Stimulated activated naive CD8-positive, alpha-beta T cell treated with anti-CD3 and anti-CD28 coated beads, Interleukin-15, Interleukin-2, amounts not matched to agents 100 ng/mL and 50 ng/mL, for 24 hours (primary cell): ENCODE results near the gene CKB.

ENCODE experiments used
- H3K27ac Mint-ChIP-seq: one replicate; pipeline ENCODE4 v1.8.0; 2021; ENCODE audit warnings: mild to moderate bottlenecking, mixed read lengths
- H3K27me3 Mint-ChIP-seq: one replicate; pipeline ENCODE4 v1.8.0; 2021; ENCODE audit warnings: mixed read lengths
- H3K36me3 Mint-ChIP-seq: one replicate; pipeline ENCODE4 v1.8.0; 2021; ENCODE audit warnings: low read depth, mixed read lengths
- H3K4me1 Mint-ChIP-seq: one replicate; pipeline ENCODE4 v1.8.0; 2021; ENCODE audit warnings: low read depth, mixed read lengths
- H3K4me3 Mint-ChIP-seq: one replicate; pipeline ENCODE4 v1.8.0; 2021; ENCODE audit warnings: mild to moderate bottlenecking, mixed read lengths
- H3K9me3 Mint-ChIP-seq: one replicate; pipeline ENCODE4 v1.8.0; 2021; ENCODE audit warnings: mixed read lengths

Gene CKB

DNA sequence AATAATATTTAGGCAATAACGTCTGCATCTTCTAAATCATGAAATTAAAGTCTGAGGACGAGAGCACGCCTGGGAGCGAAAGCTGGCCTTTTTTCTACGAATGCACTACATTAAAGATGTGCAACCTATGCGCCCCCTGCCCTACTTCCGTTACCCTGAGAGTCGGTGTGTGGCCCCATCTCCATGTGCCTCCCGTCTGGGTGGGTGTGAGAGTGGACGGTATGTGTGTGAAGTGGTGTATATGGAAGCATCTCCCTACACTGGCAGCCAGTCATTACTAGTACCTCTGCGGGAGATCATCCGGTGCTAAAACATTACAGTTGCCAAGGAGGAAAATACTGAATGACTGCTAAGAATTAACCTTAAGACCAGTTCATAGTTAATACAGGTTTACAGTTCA, 19.3 kb downstream of the CKB start:
- peaks cover 8% of the 10 kb centered on the region for H3K4me1 Mint-ChIP-seq
- no peaks in the 10 kb centered on the region for H3K27me3 Mint-ChIP-seq
- H3K27ac Mint-ChIP-seq = no peak overlapping the region
- H3K9me3 Mint-ChIP-seq = no peaks in the 10 kb centered on the region
- H3K4me3 Mint-ChIP-seq = no peak overlapping the region
- peaks cover 63% of the 10 kb centered on the region for H3K36me3 Mint-ChIP-seq

- peaks cover 8% of the 10 kb centered on the region for H3K4me1 Mint-ChIP-seq
- no peaks in the 10 kb centered on the region for H3K27me3 Mint-ChIP-seq
- no peak overlapping the region for H3K4me3 Mint-ChIP-seq
- H3K27ac Mint-ChIP-seq = no peak overlapping the region
- H3K9me3 Mint-ChIP-seq = no peaks in the 10 kb centered on the region
- peaks cover 62% of the 10 kb centered on the region for H3K36me3 Mint-ChIP-seq
These were observed 19.8 kb downstream of the CKB start for GRCh38 chr14:103502877-103503276.

DNA sequence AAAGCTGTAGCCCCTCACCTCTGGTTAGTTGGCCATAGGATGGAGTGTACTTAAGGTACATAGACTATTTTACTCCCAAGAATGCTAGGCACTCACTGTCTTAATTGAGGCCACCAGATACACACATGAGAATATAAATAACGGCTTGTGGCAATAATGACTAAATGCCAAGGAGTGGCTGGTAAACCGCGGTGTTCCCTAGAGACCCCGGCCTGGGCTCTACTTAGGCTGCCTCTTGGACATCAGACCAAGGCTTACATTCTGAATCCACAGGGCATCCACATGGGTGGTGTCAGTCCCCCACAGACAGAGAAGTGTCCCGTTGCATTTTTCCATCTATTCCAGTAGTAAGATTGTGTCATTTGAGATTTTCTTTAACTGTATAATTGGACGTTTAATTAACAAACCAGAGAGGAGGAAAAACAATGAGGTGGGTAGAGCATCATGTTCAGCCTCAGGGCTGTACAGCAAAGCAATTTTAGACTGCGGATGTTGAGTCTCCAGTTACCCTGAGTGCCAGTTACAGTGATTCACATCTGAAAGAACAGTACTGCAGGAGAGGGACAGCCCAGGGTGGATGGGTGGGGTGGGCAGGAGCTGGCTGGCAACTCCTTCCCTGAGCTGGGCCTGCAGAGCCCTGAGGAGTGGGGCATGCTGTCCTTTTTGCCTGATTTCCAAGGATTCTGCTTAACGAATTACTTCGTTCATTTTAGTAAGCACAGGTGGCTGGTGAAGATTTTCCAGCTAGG, 20.5 kb downstream of the CKB start:
- Mint-ChIP-seq H3K27me3 (no peaks in the 10 kb centered on the region), H3K4me3 (no peak overlapping the region), H3K9me3 (no peaks in the 10 kb centered on the region), H3K4me1 (peaks cover 8% of the 10 kb centered on the region), H3K36me3 (peaks cover 58% of the 10 kb centered on the region), H3K27ac (no peak overlapping the region)

DNA sequence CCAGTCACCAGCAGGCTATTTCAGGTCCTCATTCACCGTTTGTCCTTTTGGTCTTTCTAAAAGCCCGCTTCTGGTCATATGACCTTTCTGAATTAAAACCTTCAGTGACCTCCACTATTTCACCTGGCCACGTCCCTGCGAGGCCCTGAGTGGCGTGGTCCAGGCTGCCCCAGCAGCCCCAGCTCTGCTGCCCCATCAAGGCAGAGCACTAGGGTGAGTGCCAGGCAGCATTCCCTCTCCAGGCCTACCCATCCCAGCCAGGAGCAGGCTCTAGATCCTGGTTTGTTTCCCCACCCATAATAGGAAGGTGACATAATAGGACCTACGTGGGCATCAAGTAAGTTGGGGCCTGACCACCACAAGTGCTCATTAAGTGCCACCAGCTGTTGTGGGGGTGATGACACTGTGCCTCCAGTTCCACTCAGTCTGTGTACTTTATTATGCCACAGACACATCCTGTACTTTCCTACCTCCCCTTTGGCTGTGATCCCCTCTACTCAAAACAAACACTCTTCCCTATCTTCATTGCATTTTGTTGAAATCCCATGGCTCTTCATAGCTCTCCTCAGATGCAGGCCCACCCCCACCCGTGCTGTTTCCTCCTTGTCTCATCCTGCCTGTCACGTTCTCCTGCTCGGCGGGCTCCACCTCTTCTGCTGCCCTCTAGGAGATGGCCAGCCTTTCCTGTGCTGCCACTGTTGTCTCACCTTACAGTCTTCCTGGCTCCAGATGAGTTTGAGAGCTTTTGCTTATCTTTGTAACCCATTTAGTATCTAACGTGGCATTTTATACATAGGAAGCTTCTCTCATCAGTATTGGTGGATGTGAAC, 21.4 kb downstream of the CKB start:
- H3K4me1 Mint-ChIP-seq = peaks cover 8% of the 10 kb centered on the region
- H3K27ac Mint-ChIP-seq = peak overlapping the region; percentile 12
- peaks cover 59% of the 10 kb centered on the region for H3K36me3 Mint-ChIP-seq
- H3K9me3 Mint-ChIP-seq = no peaks in the 10 kb centered on the region
- no peaks in the 10 kb centered on the region for H3K27me3 Mint-ChIP-seq
- H3K4me3 Mint-ChIP-seq = no peak overlapping the region

DNA sequence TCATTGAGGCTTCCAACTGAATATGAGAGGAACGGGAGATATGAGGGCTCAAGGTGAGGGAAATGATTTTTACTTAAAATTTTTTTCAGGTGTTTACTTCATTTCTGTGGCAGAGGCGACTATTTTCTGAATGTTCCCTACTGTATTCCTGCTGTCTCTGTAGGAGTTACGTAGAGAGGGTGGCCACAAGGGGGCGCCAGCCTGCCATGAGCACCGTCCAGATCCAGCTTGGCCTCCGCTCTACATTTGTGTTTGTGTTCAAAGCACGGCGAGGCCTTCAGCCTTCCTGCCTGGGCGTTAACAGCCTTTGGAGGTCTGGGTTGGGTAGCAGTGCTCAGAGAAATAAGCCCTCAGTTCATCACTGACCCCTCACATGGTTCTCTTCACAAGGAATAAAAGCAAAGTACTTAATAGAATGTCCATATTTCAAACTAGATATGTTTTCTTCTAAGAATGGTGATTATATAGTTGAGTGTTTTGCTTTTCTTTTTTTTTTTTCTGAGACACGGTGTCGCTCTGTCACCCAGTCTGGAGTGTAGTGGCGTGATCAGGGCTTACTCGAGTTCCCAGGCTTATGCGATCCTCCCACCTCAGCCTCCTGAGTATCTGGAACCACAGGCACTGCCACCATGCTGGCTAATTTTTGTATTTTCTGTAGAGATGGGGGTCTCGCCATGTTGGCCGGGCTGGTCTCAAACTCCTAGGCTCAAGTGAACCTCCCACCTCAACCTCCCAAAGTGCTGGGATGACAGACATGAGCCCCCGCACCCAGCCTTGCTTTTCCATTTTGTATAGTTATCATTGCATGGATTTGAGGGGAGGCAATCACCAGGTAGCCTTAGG, 22.3 kb downstream of the CKB start:
- no peaks in the 10 kb centered on the region for H3K27me3 Mint-ChIP-seq

DNA sequence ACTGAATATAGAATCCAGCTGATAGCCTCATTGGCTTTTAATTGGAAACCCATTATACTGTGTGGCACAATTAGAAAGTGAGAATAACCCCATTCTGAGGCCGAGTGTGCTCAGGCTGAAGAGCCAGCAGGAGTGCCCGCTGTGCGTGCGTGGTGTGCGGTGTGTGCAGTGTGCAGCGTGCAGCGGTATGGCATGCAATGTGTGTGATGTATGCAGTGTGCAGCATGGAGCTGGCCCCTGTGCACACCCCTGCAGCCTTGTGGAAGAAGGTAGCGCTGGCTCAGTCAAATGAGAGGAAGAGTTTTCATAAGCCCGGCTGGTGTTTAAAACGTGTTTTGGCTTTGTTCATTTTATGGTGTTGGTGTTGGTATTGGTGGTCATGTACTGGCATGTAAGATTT, 22.9 kb downstream of the CKB start:
- Mint-ChIP-seq H3K4me1 (peaks cover 8% of the 10 kb centered on the region), H3K4me3 (no peak overlapping the region), H3K9me3 (no peaks in the 10 kb centered on the region), H3K27ac (peak overlapping the region; percentile 4), H3K36me3 (peaks cover 58% of the 10 kb centered on the region), H3K27me3 (no peaks in the 10 kb centered on the region)

More for the DNA sequence above, 22.3 kb downstream of the CKB start:
- Mint-ChIP-seq H3K9me3 (no peaks in the 10 kb centered on the region), H3K27ac (peak overlapping the region; percentile 4), H3K4me3 (no peak overlapping the region), H3K36me3 (peaks cover 64% of the 10 kb centered on the region), H3K4me1 (peaks cover 8% of the 10 kb centered on the region)

GRCh38 chr14:103496776-103497175, 25.9 kb downstream of the CKB start:
- Mint-ChIP-seq H3K27me3 (no peaks in the 10 kb centered on the region), H3K4me3 (no peak overlapping the region), H3K9me3 (no peaks in the 10 kb centered on the region), H3K4me1 (peaks cover 8% of the 10 kb centered on the region), H3K27ac (no peak overlapping the region), H3K36me3 (peaks cover 37% of the 10 kb centered on the region)

GRCh38 chr14:103495854-103496253, 26.8 kb downstream of the CKB start:
- Mint-ChIP-seq H3K27me3 (no peaks in the 10 kb centered on the region), H3K4me3 (no peak overlapping the region), H3K27ac (no peak overlapping the region), H3K36me3 (peaks cover 33% of the 10 kb centered on the region), H3K4me1 (peaks cover 8% of the 10 kb centered on the region), H3K9me3 (no peaks in the 10 kb centered on the region)

- Mint-ChIP-seq H3K4me3 (no peak overlapping the region), H3K9me3 (no peaks in the 10 kb centered on the region), H3K4me1 (no peaks in the 10 kb centered on the region), H3K27me3 (no peaks in the 10 kb centered on the region), H3K27ac (no peak overlapping the region), H3K36me3 (peaks cover 30% of the 10 kb centered on the region)
These were observed 30.3 kb downstream of the CKB start for GRCh38 chr14:103492156-103492925.

DNA sequence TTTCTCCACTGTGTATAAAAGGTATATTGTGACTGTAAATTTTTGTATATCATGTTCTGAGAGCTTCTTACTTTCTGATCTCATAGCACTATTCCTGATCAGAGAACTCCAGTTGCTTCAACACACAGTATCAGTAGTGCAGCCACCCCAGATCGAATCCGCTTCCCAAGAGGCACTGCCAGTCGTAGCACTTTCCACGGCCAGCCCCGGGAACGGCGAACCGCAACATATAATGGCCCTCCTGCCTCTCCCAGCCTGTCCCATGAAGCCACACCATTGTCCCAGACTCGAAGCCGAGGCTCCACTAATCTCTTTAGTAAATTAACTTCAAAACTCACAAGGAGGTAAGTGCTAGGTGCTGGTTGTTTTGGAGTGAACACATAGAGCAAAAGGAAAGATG, 30.9 kb downstream of the CKB start:
- no peaks in the 10 kb centered on the region for H3K27me3 Mint-ChIP-seq
- H3K4me3 Mint-ChIP-seq = no peak overlapping the region
- no peaks in the 10 kb centered on the region for H3K4me1 Mint-ChIP-seq
- H3K36me3 Mint-ChIP-seq = peaks cover 28% of the 10 kb centered on the region
- H3K27ac Mint-ChIP-seq = no peak overlapping the region
- H3K9me3 Mint-ChIP-seq = no peaks in the 10 kb centered on the region

DNA sequence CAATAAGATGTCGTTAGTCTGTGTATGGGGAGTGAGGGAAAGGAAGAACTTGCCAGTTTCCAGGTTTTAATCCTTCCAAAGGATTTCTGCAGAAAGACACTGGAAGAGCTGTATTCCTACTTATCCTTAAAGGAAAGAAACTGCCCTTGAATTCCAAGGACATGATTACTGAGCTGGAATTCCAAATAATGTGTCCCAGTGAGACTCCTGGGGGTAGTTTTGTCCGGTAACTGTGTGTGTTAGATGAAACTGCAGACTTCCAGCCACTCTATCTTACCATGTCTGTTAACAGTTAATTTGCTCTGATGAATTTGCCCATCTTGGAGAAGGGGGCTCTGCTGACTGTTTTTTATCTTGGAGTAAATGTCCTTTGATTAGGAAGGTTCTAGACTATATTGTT, 33.0 kb downstream of the CKB start:
- Mint-ChIP-seq H3K4me1 (no peaks in the 10 kb centered on the region), H3K9me3 (no peaks in the 10 kb centered on the region), H3K4me3 (no peak overlapping the region), H3K27me3 (no peaks in the 10 kb centered on the region), H3K36me3 (peaks cover 23% of the 10 kb centered on the region), H3K27ac (peak overlapping the region; percentile 1)

DNA sequence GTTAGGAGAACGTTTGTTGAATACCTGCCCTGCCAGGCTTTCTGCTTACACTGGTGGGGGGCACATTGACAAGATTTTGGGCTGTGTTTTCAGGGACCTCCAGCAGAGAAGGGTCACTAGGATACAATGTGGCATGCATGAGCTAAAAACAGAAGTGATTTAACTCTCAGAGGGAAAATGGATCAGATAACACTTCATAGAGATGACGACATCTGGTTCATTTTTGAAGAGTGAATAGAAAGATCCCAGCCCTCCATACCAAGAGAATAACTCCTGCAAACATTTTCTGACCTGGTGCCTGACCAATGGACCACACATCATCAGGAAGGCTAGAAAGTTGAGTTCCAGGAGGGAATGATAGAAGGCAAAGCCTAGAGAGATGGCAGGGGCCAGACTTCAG, 33.7 kb downstream of the CKB start:
- H3K27ac Mint-ChIP-seq = no peak overlapping the region
- H3K27me3 Mint-ChIP-seq = no peaks in the 10 kb centered on the region
- peaks cover 28% of the 10 kb centered on the region for H3K36me3 Mint-ChIP-seq
- no peak overlapping the region for H3K4me3 Mint-ChIP-seq
- H3K9me3 Mint-ChIP-seq = no peaks in the 10 kb centered on the region
- H3K4me1 Mint-ChIP-seq = no peaks in the 10 kb centered on the region

GRCh38 chr14:103488071-103488470, 34.6 kb downstream of the CKB start:
- Mint-ChIP-seq H3K4me1 (no peaks in the 10 kb centered on the region), H3K4me3 (no peak overlapping the region), H3K27me3 (no peaks in the 10 kb centered on the region), H3K9me3 (no peaks in the 10 kb centered on the region), H3K27ac (no peak overlapping the region), H3K36me3 (peaks cover 35% of the 10 kb centered on the region)

GRCh38 chr14:103485504-103485903, 37.1 kb downstream of the CKB start:
- Mint-ChIP-seq H3K27me3 (no peaks in the 10 kb centered on the region), H3K4me1 (peaks cover 10% of the 10 kb centered on the region), H3K36me3 (peaks cover 44% of the 10 kb centered on the region), H3K4me3 (no peak overlapping the region), H3K9me3 (no peaks in the 10 kb centered on the region), H3K27ac (no peak overlapping the region)
